Measurements from ENCODE around the gene GALK2.
A peak's percentile ranks its signal among the peaks of the same experiment; 100 is the strongest.

GALK2 gene

GRCh38 chr15:49169880-49170597 lies at the start of gene GALK2:
TSS of gene GALK2 (plus strand) at chr15:49170247. CDS start at chr15:49170323, 76 bp downstream.
- DNase-seq: peak; percentile 54

DNA sequence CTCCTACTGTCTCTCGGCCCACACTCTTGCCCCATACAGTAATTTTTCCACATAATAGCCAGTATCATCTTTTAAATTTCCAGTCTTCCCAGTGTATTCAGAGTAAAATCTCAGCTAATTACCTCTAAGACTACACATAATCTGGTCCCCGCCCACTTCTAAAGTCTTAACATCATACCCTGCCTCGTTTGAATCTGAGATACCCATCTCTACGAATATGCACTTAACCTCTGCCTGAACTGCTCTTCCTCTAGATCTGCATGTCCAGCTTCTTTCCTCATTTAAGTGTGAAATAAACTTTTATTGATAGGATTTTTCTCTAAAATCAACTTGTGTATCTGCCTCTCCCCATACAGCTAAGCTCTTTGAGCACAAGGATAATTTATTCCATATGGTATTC lies 49.2 kb upstream of the GALK2 start:
- no peak for DNase-seq

GRCh38 chr15:49121901-49122300 lies 48.1 kb upstream of the GALK2 start:
- DNase-seq: no peak

- DNase-seq: no peak
Observed at GRCh38 chr15:49122541-49123062, 47.4 kb upstream of the GALK2 start.

- DNase-seq: no peak
Observed at GRCh38 chr15:49124371-49124770, 45.7 kb upstream of the GALK2 start.

GRCh38 chr15:49131403-49131802 lies 38.6 kb upstream of the GALK2 start:
- DNase-seq: no peak

DNA sequence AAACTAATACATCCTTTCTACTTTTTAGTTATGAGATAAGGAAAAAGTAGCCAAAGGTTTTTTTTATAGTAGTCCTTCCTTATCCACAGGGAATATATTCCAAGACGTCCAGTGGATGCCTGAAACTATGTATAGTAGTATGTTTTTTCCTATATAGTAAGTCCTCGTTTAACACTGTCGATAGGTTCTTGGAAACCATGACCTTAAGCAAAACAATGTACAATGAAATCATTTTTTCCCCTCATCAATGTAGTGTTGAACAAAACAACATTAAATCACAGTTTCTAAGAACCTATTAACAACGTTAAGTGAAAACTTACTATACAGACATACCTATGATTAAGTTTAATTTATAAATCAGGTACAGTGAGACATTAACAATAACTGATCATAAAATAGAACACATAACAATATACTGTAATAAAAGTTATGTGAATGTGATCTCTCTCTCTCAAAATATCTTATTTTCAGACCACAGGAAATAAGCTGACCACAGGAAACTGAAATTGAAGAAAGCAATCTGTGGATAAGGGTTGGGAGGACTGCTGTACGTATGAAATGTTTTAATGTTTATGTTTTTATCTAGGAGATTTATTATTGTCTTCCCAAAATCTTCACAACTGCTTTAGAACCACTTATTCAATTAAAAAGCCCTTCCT lies 35.2 kb upstream of the GALK2 start:
- no peak for DNase-seq

- DNase-seq: no peak
Observed at GRCh38 chr15:49135342-49135857, 34.6 kb upstream of the GALK2 start.

DNA sequence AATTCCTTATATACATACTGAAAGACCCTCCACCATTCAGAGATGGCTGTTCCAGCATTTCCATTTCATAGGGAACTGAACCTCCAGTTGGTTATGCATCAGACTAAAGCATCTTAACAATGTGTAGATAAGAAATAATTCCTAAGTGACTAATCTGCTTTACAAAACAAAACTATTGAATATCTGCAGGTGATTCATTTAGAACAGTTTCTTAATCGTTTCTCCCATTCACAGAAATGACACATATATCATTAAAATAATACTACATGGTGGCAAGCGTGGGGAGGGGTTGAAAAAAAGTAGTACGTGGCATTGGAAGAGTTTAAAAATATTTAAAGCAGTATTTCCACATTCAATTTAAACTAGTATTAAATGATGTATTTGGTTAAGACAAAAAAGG lies 34.1 kb upstream of the GALK2 start:
- no peak for DNase-seq

DNA sequence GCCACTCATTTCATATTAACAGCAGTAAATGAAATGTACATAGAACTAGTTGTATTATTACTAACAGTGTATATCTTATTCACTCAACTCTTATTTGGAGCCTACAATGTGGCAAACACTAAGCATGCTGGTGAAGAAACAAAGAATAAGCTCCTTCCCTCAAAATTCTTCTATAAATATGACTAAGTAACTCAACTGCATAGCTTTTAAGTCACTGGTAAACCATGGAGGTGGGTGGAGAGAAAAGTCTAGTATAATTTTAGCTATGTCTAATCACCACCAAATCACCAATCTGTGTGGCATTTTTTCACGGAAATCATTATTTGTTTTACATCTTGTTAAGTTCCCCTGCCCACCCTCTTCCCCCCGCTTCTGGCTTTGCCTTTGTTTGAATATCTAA lies 32.2 kb upstream of the GALK2 start:
- DNase-seq: no peak

- DNase-seq: no peak
Observed at GRCh38 chr15:49145651-49146609, 24.1 kb upstream of the GALK2 start.

GRCh38 chr15:49148298-49148697 lies 21.7 kb upstream of the GALK2 start:
- no peak for DNase-seq

DNA sequence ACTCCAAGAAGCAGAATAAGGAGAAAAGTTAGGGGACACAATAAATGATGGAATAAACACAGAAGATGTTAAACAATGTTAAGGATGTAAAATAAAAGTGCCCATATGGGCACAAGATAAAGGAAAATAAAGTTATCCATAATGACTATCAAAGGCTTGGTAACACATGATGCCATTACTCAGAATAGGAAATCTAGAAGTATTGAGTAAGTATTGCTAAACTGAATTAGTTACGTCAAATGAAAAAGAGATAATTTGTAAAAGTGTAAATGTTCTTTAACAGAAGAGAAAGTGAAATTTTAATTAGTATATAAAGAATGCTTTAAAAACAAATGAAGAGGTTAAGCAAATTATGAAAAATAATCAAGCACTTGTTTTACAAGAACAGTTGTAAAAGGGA lies 21.3 kb upstream of the GALK2 start:
- DNase-seq: no peak

DNA sequence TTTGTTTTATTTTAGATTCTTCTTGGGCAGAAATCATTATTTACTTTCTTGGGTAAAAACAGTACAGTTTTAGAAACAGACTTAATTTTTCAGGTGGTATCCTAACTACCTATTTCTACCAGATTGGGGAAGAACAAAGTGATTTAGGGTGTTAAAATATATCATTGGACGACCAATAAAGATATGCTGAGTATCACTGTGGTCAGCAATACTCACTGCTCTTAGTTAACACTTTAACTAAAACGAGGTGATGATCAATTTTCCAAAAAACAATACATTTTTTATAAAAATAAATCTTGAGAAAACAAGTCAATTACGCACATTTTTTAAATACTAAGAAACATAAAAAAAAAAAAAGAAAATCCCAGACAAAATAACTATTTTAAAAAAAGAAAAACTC lies 18.2 kb upstream of the GALK2 start:
- DNase-seq: no peak

GRCh38 chr15:49152552-49153312 lies 17.3 kb upstream of the GALK2 start:
- DNase-seq: no peak

GRCh38 chr15:49154359-49154758 lies 15.7 kb upstream of the GALK2 start:
- no peak for DNase-seq

DNA sequence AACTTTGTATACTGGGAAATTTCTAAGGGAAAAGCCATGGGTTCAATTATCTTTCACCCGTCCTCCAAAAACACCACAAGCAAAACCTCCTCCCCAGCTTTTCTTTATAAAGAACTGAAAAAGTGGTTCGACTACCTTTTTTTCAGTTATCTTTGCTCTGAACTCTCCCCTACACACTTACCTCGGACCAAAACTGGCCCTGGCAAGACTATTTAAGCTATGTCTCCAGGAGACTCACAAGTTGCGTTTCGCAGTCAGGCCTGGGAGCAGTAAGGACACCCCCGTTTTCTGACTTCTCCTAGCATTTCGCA lies 15.3 kb upstream of the GALK2 start:
- DNase-seq: no peak

DNA sequence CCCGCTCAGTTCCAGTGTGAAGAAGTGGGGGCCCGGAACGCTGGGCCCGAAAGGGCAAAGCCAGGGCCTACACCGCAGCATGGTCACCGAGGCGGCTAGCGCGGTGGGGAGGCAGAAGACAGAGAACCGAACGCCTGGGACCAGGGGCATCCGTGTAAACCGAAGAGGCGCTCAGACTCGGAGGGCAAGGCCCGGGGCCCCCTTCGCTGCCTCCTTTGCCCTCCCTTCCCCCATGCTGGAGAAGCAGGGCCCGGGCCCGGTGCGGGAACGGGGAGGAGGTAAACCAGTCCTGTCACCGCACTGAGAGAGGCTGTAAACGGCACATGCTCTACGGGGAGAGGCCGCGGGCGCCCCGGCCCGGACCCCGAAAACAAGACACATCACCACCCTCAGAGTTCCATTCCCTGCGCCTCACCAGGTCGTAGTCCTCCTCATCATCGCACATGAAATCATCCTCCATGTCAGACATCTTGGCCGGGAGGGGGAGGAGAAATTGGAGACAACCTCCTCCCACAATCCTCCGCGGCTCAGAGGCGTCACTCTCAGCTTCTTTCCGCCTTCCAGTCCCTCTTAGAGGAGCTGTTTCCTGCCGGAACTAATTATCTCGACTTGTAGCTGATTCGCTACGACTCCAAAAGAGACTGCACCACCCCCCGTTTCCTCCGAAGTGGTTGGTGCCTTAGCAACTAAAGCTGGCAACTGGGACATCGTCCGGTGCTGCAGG lies 14.8 kb upstream of the GALK2 start, which contains the start of gene COPS2:
Gene COPS2 (minus strand): TSS at position 490 of the 724 bp plus-strand sequence. CDS start 21 bp downstream, at position 469.
- DNase-seq: peak; percentile 95

DNA sequence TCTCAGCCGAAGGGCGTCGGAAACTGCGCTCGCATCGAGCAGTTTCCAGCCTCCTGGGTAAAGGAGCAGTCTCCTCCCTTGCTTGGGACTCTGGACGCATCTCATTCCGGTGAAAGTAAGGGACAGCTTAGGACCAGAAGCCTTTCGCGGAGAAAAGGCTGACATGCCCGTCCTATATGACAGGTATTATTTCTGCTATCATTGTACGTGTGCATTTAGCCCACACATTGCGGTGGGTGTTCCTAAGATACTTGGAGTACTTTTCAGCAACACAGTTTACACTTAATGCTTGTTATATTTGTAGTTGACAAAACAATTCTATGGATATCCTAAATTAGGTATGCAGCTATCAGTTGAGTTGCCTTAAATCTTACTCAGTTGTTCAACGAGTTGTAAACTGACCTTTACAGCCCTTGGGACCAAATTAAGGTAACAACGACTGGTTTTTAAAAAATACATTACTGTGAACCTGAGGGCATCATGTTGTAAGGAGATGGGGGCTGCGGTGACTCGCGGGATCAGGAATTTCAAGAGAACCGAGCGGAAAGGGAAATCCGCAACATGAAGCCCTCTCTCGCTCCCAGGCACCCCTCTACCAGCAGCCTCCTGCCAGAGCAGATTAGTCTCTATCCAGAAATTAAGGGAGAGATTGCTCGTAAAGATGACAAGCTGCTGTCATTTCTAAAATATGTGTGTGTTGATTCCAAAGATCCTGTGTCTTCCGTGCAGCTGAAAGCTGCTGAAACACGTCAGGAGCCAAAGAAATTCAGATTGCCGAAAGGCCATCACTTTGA lies 14.0 kb upstream of the GALK2 start:
- DNase-seq: no peak

DNA sequence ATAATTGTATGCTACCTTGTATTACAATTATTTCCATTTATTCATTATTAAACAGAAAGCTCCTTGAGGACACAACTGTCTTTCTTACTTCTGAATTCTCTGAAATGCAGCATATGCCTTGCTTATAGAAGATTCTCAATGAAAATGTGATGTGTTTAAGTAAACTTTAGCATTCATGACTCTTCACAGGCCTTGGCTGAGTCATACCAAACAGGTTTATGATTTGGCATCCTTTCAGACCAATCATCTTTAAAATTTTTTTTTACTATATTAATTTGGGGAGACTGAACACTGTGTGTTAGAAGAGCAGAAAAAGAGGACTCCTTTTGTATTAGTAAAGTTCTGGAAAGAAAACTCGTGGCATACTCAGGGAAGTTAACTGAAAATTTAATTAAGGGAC lies 6.4 kb upstream of the GALK2 start:
- no peak for DNase-seq

DNA sequence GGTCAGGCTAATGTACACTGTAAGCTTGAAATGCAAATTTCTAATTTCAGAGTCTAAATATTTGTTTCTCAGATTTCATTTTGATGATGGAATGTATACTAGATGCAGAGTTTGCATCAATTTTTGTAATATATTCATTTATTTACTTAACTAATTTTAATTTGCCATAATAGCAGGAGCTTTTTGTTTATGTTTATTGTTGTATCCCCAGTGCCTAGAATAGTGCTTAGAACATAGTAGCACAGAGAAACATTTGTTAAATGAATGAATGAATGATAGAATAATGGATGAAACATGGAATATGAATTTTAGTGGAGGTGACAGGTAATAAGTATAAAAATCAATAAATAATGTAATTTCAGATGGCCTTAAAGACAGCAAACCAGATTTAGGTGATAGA lies 5.2 kb upstream of the GALK2 start:
- DNase-seq: no peak
